HFFc6 (cell line): ENCODE data around the gene MBNL2. TPM values are rescaled to one million over a fixed set of nuclear protein-coding genes. Genes with fewer than 3 reads are reported as not detected.

Experiments
- DNase-seq: peaks from one replicate; pipeline ENCODE4 v3.0.0-alpha.2; 2018
- H3K27ac Mint-ChIP-seq: 2 replicates; pipeline ENCODE4 v1.8.0; 2020; ENCODE audit warnings: mild to moderate bottlenecking, mixed read lengths
- H3K27me3 Mint-ChIP-seq: 2 replicates; pipeline ENCODE4 v1.8.0; 2021; ENCODE audit warnings: mild to moderate bottlenecking, moderate library complexity, mixed read lengths; ENCODE audit not compliant: insufficient read depth
- H3K36me3 Mint-ChIP-seq: 2 replicates; pipeline ENCODE4 v1.8.0; 2021; ENCODE audit warnings: low read depth, mixed read lengths
- H3K4me1 Mint-ChIP-seq: 2 replicates; pipeline ENCODE4 v1.8.0; 2020; ENCODE audit warnings: low read depth, mixed read lengths
- H3K4me3 Mint-ChIP-seq: 2 replicates; pipeline ENCODE4 v1.8.0; 2020; ENCODE audit warnings: mild to moderate bottlenecking, moderate library complexity, mixed read lengths
- H3K9me3 Mint-ChIP-seq: 2 replicates; pipeline ENCODE4 v1.8.0; 2020; ENCODE audit warnings: mild to moderate bottlenecking, mixed read lengths
- CTCF ChIP-seq: fragments of 200-600 bp; sonication (generic); IDR thresholded peaks from 2 replicates; pipeline ENCODE4 v1.5.0; 2021; ENCODE audit warnings: antibody characterized with exemption, mild to moderate bottlenecking
- total RNA-seq, 6 experiments: library from RNA; stranded (reverse); fragmentation: NEBNext Ultra II Directional; extraction: Animal tissue kit (Norgen Biotek cat#: 25700); gene quantifications; 2 replicates in 1 of 6; 3 replicates in 5 of 6; pipeline ENCODE4 v1.2.3, GENCODE V29; 2021

The MBNL2 gene
- total RNA-seq, 6 experiments from 2014 or later, result 78.5 to 138 (median 99.8) TPM

GRCh38 chr13:97441368-97441767, 219.2 kb downstream of the MBNL2 start:
- no peak overlapping the region for H3K27ac Mint-ChIP-seq
- TF ChIP-seq CTCF, result no peak
- no peak for DNase-seq
- H3K27me3 Mint-ChIP-seq, result no peaks in the 10 kb centered on the region
- H3K9me3 Mint-ChIP-seq, result no peaks in the 10 kb centered on the region
- H3K36me3 Mint-ChIP-seq, result peaks cover 5% of the 10 kb centered on the region; the same call in 1 of the 2 replicates
- no peak overlapping the region for H3K4me3 Mint-ChIP-seq
- H3K4me1 Mint-ChIP-seq, result peaks cover 5% of the 10 kb centered on the region

Other genes starting within 250 kb of the MBNL2 start
- not detected for gene OXGR1, start 227.9 kb upstream of the MBNL2 start, total RNA-seq
- gene RAP2A, start 211.8 kb downstream of the MBNL2 start, total RNA-seq, result 10 to 100 TPM; 14.7 to 21.6 (median 18.5) TPM